IMR-90 (cell line): ENCODE data around the gene PPFIBP2. TPM values are rescaled to one million over a fixed set of nuclear protein-coding genes. Genes with fewer than 3 reads are reported as not detected.

ENCODE experiments used
- ATAC-seq: fragments of 200-7000 bp; cut with Tn5 transposase; 2 replicates; pipeline ENCODE4 v1.9.1; 2020; ENCODE audit warnings: low read depth, mild to moderate bottlenecking, moderate library complexity
- BruUV-seq: library from RNA; stranded (reverse); fragments of 400-500 nt; replicated peaks from 2 replicates; lab custom pipeline; 2021; lab: Mats Ljungman, UMichigan
- CTCF ChIA-PET: fragments of 300-600 bp; formaldehyde crosslinking; extraction: SDS; loops from one replicate; lab custom pipeline; 2021; ENCODE audit warnings: antibody characterized with exemption; lab: Yijun Ruan, JAX
- POLR2A ChIA-PET: fragments of 300-600 bp; sonication (Branson Sonifier 250); formaldehyde crosslinking; loops from one replicate; lab custom pipeline; 2022; ENCODE audit warnings: antibody characterized with exemption; ENCODE audit not compliant: unreplicated experiment; lab: Charles Lee
- DNase-seq: peaks from one replicate; pipeline ENCODE4 v3.0.0; 2013
- H2AFZ ChIP-seq: replicated peaks from 2 replicates; pipeline ENCODE3; 2013; ENCODE audit warnings: low read length, mild to moderate bottlenecking; ENCODE audit not compliant: poor library complexity
- H2AK5ac ChIP-seq: 2 replicates; pipeline ENCODE4 v1.6.1; 2013; ENCODE audit warnings: low read depth, low read length, inconsistent platforms
- H2AK9ac ChIP-seq: replicated peaks from 2 replicates; pipeline ENCODE3; 2013; ENCODE audit warnings: mild to moderate bottlenecking, low read depth, low read length, moderate library complexity; ENCODE audit not compliant: poor library complexity
- H2BK120ac ChIP-seq: 2 replicates; pipeline ENCODE4 v1.6.1; 2013; ENCODE audit warnings: low read depth, low read length, inconsistent platforms
- H2BK15ac ChIP-seq: 3 replicates; pipeline ENCODE4 v1.6.1; 2013; ENCODE audit warnings: low read depth, low read length, inconsistent platforms
- H2BK20ac ChIP-seq: 2 replicates; pipeline ENCODE4 v1.6.1; 2013; ENCODE audit warnings: low read depth, mild to moderate bottlenecking, inconsistent platforms, low read length, moderate library complexity
- H2BK5ac ChIP-seq: 2 replicates; pipeline ENCODE4 v1.6.1; 2013; ENCODE audit warnings: mild to moderate bottlenecking, low read depth, low read length, inconsistent platforms; ENCODE audit not compliant: poor library complexity, severe bottlenecking
- H3K14ac ChIP-seq: replicated peaks from 2 replicates; pipeline ENCODE4 v1.6.1; 2013; ENCODE audit warnings: low read depth, low read length, inconsistent platforms
- H3K18ac ChIP-seq: 2 replicates; pipeline ENCODE4 v1.6.1; 2013; ENCODE audit warnings: low read depth, low read length, control low read depth
- H3K23ac ChIP-seq: 2 replicates; pipeline ENCODE4 v1.6.1; 2013; ENCODE audit warnings: low read depth, low read length, inconsistent platforms
- H3K27ac ChIP-seq: 2 replicates; pipeline ENCODE4 v1.5.1; 2013; ENCODE audit warnings: mild to moderate bottlenecking, control low read depth, low read length; ENCODE audit not compliant: insufficient read depth
- H3K27me3 ChIP-seq: 2 replicates; pipeline ENCODE4 v1.6.1; 2013; ENCODE audit warnings: low read length; ENCODE audit not compliant: control insufficient read depth, insufficient read depth
- H3K36me3 ChIP-seq: 2 replicates; pipeline ENCODE4 v1.6.1; 2013; ENCODE audit warnings: low read length, mixed read lengths; ENCODE audit not compliant: control insufficient read depth, insufficient read depth
- H3K4ac ChIP-seq: 2 replicates; pipeline ENCODE4 v1.6.1; 2013; ENCODE audit warnings: low read depth, low read length, inconsistent platforms
- H3K4me1 ChIP-seq: 2 replicates; pipeline ENCODE4 v1.6.1; 2013; ENCODE audit warnings: low read length, mixed read lengths; ENCODE audit not compliant: control insufficient read depth, insufficient read depth
- H3K4me2 ChIP-seq: 2 replicates; pipeline ENCODE4 v1.6.1; 2013; ENCODE audit warnings: low read depth, mild to moderate bottlenecking, control low read depth, low read length, moderate library complexity
- H3K4me3 ChIP-seq: 2 replicates; pipeline ENCODE4 v1.5.1; 2013; ENCODE audit warnings: low read depth, mild to moderate bottlenecking, control low read depth, low read length, moderate library complexity; ENCODE audit not compliant: insufficient read depth
- H3K56ac ChIP-seq: 2 replicates; pipeline ENCODE4 v1.6.1; 2013; ENCODE audit warnings: low read length, inconsistent platforms; ENCODE audit not compliant: insufficient read depth; ENCODE audit errors: extremely low read depth
- H3K79me1 ChIP-seq, 2 experiments: 2 replicates each; pipeline ENCODE4 v1.6.1; 2013; ENCODE audit warnings: low read length in 2 of 2, inconsistent platforms in 1 of 2, low read depth in 1 of 2
- H3K9ac ChIP-seq: 2 replicates; pipeline ENCODE4 v1.6.1; 2013; ENCODE audit warnings: low read depth, low read length, control low read depth
- H3K9me1 ChIP-seq: 2 replicates; pipeline ENCODE4 v1.6.1; 2013; ENCODE audit warnings: low read length, inconsistent platforms; ENCODE audit not compliant: insufficient read depth
- H3K9me3 ChIP-seq: 2 replicates; pipeline ENCODE4 v1.6.1; 2013; ENCODE audit warnings: low read length; ENCODE audit not compliant: control insufficient read depth, insufficient read depth
- H4K20me1 ChIP-seq: 2 replicates; pipeline ENCODE4 v1.6.1; 2013; ENCODE audit warnings: low read length, inconsistent platforms; ENCODE audit not compliant: insufficient read depth
- H4K5ac ChIP-seq: 2 replicates; pipeline ENCODE4 v1.6.1; 2013; ENCODE audit warnings: mild to moderate bottlenecking, low read depth, low read length, control low read depth
- H4K8ac ChIP-seq, 2 experiments: 2 replicates each; pipeline ENCODE4 v1.6.1; 2013; ENCODE audit warnings: low read depth in 2 of 2, low read length in 2 of 2, control low read depth in 1 of 2, inconsistent platforms in 1 of 2
- H4K91ac ChIP-seq: 2 replicates; pipeline ENCODE4 v1.6.1; 2013; ENCODE audit warnings: low read depth, low read length, inconsistent platforms; ENCODE audit not compliant: insufficient read depth
- BHLHE40 ChIP-seq: fragments of 150-350 bp; IDR thresholded peaks from 2 replicates; pipeline ENCODE4 v1.6.1; 2016; ENCODE audit warnings: mild to moderate bottlenecking, low read depth, low read length
- CEBPB ChIP-seq: IDR thresholded peaks from 2 replicates; pipeline ENCODE4 v1.6.1; 2012; ENCODE audit warnings: low read depth, low read length, improper control_type of control experiment
- CHD1 ChIP-seq: IDR thresholded peaks from 2 replicates; pipeline ENCODE4 v1.6.1; 2012; ENCODE audit warnings: low read depth, low read length, improper control_type of control experiment
- CTCF ChIP-seq: conservative IDR thresholded peaks from 2 replicates; pipeline ENCODE4 v1.5.1; 2012; ENCODE audit warnings: mild to moderate bottlenecking, low read depth, low read length, improper control_type of control experiment
- ELK1 ChIP-seq: fragments of 150-350 bp; IDR thresholded peaks from 2 replicates; pipeline ENCODE4 v1.6.1; 2016; ENCODE audit warnings: low read depth, mild to moderate bottlenecking, low read length, moderate library complexity, borderline replicate concordance
- FOS ChIP-seq: fragments of 150-350 bp; IDR thresholded peaks from 2 replicates; pipeline ENCODE4 v1.6.1; 2016; ENCODE audit warnings: low read depth, low read length
- MAFK ChIP-seq: IDR thresholded peaks from 2 replicates; pipeline ENCODE4 v1.6.1; 2012; ENCODE audit warnings: low read depth, low read length, improper control_type of control experiment
- MAZ ChIP-seq: IDR thresholded peaks from 2 replicates; pipeline ENCODE4 v1.6.1; 2012; ENCODE audit warnings: low read depth, mild to moderate bottlenecking, low read length, improper control_type of control experiment, moderate library complexity, borderline replicate concordance
- MXI1 ChIP-seq: IDR thresholded peaks from 2 replicates; pipeline ENCODE4 v1.6.1; 2012; ENCODE audit warnings: low read depth, mild to moderate bottlenecking, low read length, moderate library complexity, borderline replicate concordance
- NFE2L2 ChIP-seq: fragments of 150-350 bp; IDR thresholded peaks from 2 replicates; pipeline ENCODE4 v1.6.1; 2016; ENCODE audit warnings: low read depth, mild to moderate bottlenecking, low read length
- POLR2A ChIP-seq: IDR thresholded peaks from 2 replicates; pipeline ENCODE4 v1.6.1; 2012; ENCODE audit warnings: mild to moderate bottlenecking, low read depth, low read length
- RAD21 ChIP-seq: IDR thresholded peaks from 2 replicates; pipeline ENCODE4 v1.6.1; 2012; ENCODE audit warnings: low read length, improper control_type of control experiment
- RCOR1 ChIP-seq: IDR thresholded peaks from 2 replicates; pipeline ENCODE4 v1.6.1; 2012; ENCODE audit warnings: mild to moderate bottlenecking, low read length, improper control_type of control experiment; ENCODE audit not compliant: insufficient replicate concordance
- RFX5 ChIP-seq: IDR thresholded peaks from 2 replicates; pipeline ENCODE4 v1.8.0; 2012; ENCODE audit warnings: low read depth, mild to moderate bottlenecking, low read length, moderate library complexity
- SMC3 ChIP-seq: fragments of 150-350 bp; IDR thresholded peaks from 2 replicates; pipeline ENCODE4 v1.6.1; 2016; ENCODE audit warnings: low read depth, mild to moderate bottlenecking, antibody characterized with exemption, low read length, moderate library complexity
- USF2 ChIP-seq: fragments of 150-350 bp; IDR thresholded peaks from 2 replicates; pipeline ENCODE4 v1.6.1; 2017; ENCODE audit warnings: mild to moderate bottlenecking, antibody characterized with exemption, low read length, low read depth
- WGBS, 2 experiments: methylation state at CpG; one replicate each; pipeline versions ENCODE4 v1.1.5 to v1.1.7; 2013; ENCODE audit warnings: missing lambda C conversion rate in 2 of 2; ENCODE audit not compliant: insufficient read length in 1 of 2; ENCODE audit errors: extremely low coverage in 2 of 2; 5-methylcytosine and 5-hydroxymethylcytosine counted together
- dilution Hi-C: fragments of 300-500 bp; cut with HindIII; formaldehyde crosslinking; loops from one replicate; pipeline ENCODE4 v1.14.3; 2018; ENCODE audit warnings: low sequenced_read_pairs; ENCODE audit not compliant: unreplicated experiment
- in situ Hi-C: fragments of 300-500 bp; cut with MboI; formaldehyde crosslinking; loops from 3 replicates; pipeline ENCODE4 v1.14.3; 2019; ENCODE audit warnings: low sequenced_read_pairs, inconsistent platforms, mixed read lengths
- intact Hi-C: fragments of 100-400 bp; cut with micrococcal nuclease; formaldehyde crosslinking; loops from 2 replicates; pipeline ENCODE4 v1.10.0; 2022
- polyA plus RNA-seq, 3 experiments: library from polyadenylated mRNA; depleted of rRNA; stranded (reverse); fragments of >200 nt; gene quantifications; 2 replicates each; pipeline ENCODE4 v1.2.3, GENCODE V29; 2012; ENCODE audit warnings: low replicate concordance in 1 of 3
- total RNA-seq: library from RNA; depleted of rRNA; stranded (reverse); fragments of >200 nt; gene quantifications from 2 replicates; pipeline ENCODE4 v1.2.3, GENCODE V29; 2012

PPFIBP2 gene
- total and polyA plus RNA-seq, 2 of the 4 experiments (the other 2 are of a cell fraction) = 6.0 to 11.8 TPM

GRCh38 chr11:7480113-7480512 is 33.7 kb upstream of the PPFIBP2 start:
- H2AFZ ChIP-seq = no peak overlapping the region
- H3K27me3 ChIP-seq = no peaks in the 10 kb centered on the region
- no peaks in the 10 kb centered on the region for H3K9me3 ChIP-seq
- H4K20me1 ChIP-seq = no peaks in the 10 kb centered on the region
- no peak overlapping the region for H2BK120ac ChIP-seq
- H2AK9ac ChIP-seq = no peak overlapping the region
- ChIA-PET CTCF (no interaction called here), POLR2A (no interaction called here)
- H3K18ac ChIP-seq = no peak overlapping the region
- no CpG with 5 or more reads among the region's 2 CpGs for WGBS, 2 experiments
- no peak overlapping the region for H2BK15ac ChIP-seq
- H2BK20ac ChIP-seq = no peak overlapping the region
- dilution Hi-C loops = no loop called here
- intact Hi-C loops = no loop called here
- H3K4me1 ChIP-seq = no peaks in the 10 kb centered on the region
- no peak overlapping the region for H4K91ac ChIP-seq
- H3K4ac ChIP-seq = no peak overlapping the region
- H4K8ac ChIP-seq = no peak overlapping the region
- H3K4me2 ChIP-seq = no peak overlapping the region
- no peak overlapping the region for H2BK5ac ChIP-seq
- in situ Hi-C loops = no loop called here
- H2AK5ac ChIP-seq = no peak overlapping the region
- TF ChIP-seq FOS (no peak), MAFK (no peak), MXI1 (no peak), MAZ (no peak), CTCF (no peak), POLR2A (no peak), RAD21 (no peak), BHLHE40 (no peak), ELK1 (no peak), SMC3 (no peak), USF2 (no peak), CEBPB (no peak), CHD1 (no peak), RCOR1 (no peak), RFX5 (no peak), NFE2L2 (no peak)
- H3K36me3 ChIP-seq = no peaks in the 10 kb centered on the region
- no peak overlapping the region for H3K9ac ChIP-seq
- H3K79me1 ChIP-seq = no peaks in the 10 kb centered on the region
- ATAC-seq = no peak
- no peaks in the 10 kb centered on the region for H3K9me1 ChIP-seq
- H3K14ac ChIP-seq = no peak overlapping the region
- no peak overlapping the region for H3K56ac ChIP-seq
- no peak for DNase-seq
- H3K27ac ChIP-seq = no peak overlapping the region
- H4K5ac ChIP-seq = no peak overlapping the region
- H3K4me3 ChIP-seq = no peak overlapping the region
- no peak overlapping the region for H3K23ac ChIP-seq
- no TSS peak for BruUV-seq
